AG10803 (cell line): Measurements from ENCODE around the gene SNX20.

Experiments used
- DNase-seq: peaks from one replicate; pipeline ENCODE4 v3.0.0; 2010; ENCODE audit warnings: low read depth
- H3K4me3 ChIP-seq: 2 replicates; pipeline ENCODE4 v1.5.1; 2011; ENCODE audit warnings: mild to moderate bottlenecking, low read length, control low read depth
- CTCF ChIP-seq: conservative IDR thresholded peaks from 2 replicates; pipeline ENCODE4 v1.5.1; 2011; ENCODE audit warnings: mild to moderate bottlenecking, low read length, control low read depth, inconsistent platforms

The SNX20 gene

DNA sequence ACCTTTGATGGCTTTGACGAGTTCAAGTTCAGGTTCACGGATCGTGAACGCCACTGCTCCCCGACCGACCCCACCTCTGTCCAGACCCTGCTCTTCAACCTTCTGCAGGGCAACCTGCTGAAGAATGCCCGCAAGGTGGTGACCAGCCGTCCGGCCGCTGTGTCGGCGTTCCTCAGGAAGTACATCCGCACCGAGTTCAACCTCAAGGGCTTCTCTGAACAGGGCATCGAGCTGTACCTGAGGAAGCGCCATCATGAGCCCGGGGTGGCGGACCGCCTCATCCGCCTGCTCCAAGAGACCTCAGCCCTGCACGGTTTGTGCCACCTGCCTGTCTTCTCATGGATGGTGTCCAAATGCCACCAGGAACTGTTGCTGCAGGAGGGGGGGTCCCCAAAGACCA, 29.9 kb upstream of the SNX20 start:
- H3K4me3 ChIP-seq: no peak overlapping the region
- no peak for DNase-seq
- no peak for TF ChIP-seq CTCF

GRCh38 chr16:50709980-50710379, 28.9 kb upstream of the SNX20 start:
- no peak for TF ChIP-seq CTCF
- H3K4me3 ChIP-seq: no peak overlapping the region
- no peak for DNase-seq

DNA sequence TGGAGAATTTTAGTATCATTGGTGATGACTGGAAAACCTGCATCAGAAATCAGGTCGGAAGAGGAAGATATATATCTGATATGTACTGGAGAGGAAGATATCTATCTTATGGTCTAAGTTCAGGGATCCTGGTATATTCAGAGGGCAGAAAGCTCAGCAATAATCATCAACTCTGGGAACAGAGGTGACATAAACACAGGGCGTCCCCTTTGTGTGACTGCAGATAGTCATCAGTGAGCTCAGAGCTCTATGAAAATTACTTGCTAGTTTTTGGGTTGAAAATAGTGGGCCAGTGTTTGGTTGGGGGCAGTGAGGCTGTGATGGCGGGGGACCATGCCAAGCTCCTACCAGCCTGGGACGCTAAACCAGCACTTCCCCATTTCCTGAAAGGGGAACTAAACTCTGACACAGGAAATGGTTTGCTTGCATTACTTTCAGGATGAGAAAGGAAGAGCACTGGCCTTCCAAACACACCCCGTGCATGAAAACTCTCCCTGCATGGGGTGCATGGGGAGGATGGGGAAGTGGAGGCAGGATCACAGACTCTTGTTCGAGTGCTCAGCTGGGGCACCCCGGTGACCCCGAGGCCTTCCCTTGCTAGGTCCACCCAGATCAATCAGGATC, 28.1 kb upstream of the SNX20 start:
- TF ChIP-seq CTCF: no peak
- no peak for DNase-seq
- no peak overlapping the region for H3K4me3 ChIP-seq

GRCh38 chr16:50708373-50709060, 27.4 kb upstream of the SNX20 start:
- no peak for DNase-seq
- no peak overlapping the region for H3K4me3 ChIP-seq
- no peak for TF ChIP-seq CTCF

GRCh38 chr16:50706250-50706649, 25.1 kb upstream of the SNX20 start:
- no peak for TF ChIP-seq CTCF
- H3K4me3 ChIP-seq: no peak overlapping the region
- no peak for DNase-seq

DNA sequence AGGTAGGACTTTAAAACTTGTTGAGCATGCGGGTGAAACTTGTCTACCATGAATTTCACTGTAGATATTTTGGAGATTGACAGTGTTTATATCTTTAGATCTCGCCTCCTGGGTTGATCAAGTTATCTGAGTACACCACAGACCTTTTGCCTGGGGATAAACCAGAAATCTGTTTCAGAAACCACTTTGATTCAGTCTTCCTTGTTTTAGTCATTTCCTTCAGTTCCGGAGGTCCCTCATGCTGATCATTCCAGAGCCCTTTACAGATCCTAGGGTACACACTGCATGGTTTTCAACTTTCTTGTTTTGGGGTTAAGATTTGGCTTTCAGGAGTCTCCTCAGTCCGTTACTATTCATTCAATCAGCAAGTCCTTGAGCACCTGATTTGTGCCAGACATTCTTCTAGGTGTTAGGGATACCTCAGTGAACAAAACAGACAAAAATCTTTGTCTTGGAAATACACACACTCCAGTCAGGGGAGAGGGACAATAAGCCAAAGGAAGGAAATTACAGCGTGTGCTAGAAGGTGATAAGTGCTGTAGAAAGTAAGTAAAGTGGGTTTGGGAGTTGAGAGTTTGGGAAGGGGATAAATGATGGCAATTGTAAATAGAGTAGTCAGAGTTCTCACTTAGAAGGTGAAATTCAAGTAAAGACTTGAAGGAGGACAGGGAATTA, 24.5 kb upstream of the SNX20 start:
- no peak overlapping the region for H3K4me3 ChIP-seq
- no peak for DNase-seq
- TF ChIP-seq CTCF: no peak

GRCh38 chr16:50704245-50704644, 23.1 kb upstream of the SNX20 start:
- no peak for TF ChIP-seq CTCF
- no peak overlapping the region for H3K4me3 ChIP-seq
- no peak for DNase-seq
